ENCODE measurements around the gene RBM25. TPM values are rescaled to one million over a fixed set of nuclear protein-coding genes. Genes with fewer than 3 reads are reported as not detected.
"Not testable (repeated sequence)": the region's sequence is repeated elsewhere in the genome, so short reads cannot be mapped to it uniquely, and the experiment has no call there.

RBM25 gene
- total RNA-seq, 1 donor from 2014 or later: 21.7 TPM

DNA sequence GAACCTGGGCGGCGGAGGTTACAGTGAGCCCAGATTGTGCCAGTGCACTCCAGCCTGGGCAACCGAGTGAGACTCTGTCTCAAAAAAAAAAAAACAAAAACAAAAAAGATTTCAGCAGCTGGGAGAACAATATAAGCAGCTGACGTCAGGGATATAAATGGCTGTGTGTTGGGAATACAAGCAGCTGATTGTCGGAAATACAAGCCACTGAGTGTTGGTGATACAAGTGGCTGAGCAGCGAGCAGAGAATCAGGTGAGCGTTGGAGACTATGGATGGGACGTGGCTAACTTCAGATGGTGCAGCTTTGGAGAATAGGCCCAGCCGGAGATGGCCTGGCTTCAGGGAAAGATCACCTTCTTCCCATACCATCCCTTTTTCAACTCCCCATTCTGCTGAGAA is 109.9 kb downstream of the RBM25 start:
- ATAC-seq: no peak

DNA sequence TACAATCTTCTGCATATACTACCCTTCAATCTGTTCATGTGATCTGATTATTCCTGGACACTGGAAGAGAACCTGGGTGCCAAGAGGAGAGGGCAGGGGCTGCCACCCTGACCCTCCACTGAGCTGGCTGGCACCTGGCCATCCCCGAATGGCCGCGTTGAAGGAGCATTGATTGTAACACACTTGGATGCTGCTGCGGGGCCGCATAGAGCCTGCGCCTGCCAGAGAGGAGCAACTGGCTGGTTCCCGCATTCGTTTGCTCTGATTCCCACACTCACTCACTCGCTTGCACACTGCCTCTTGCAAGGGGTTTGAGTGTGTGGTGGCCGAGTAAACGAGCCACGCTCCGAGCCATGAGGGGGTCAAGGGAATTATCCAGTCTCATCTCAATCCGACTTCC is 110.4 kb downstream of the RBM25 start:
- no peak for DNase-seq (ENCODE audit: low spot score)
- ATAC-seq: no peak

More for the DNA sequence above, 109.9 kb downstream of the RBM25 start:
- DNase-seq (ENCODE audit: low spot score): no peak

DNA sequence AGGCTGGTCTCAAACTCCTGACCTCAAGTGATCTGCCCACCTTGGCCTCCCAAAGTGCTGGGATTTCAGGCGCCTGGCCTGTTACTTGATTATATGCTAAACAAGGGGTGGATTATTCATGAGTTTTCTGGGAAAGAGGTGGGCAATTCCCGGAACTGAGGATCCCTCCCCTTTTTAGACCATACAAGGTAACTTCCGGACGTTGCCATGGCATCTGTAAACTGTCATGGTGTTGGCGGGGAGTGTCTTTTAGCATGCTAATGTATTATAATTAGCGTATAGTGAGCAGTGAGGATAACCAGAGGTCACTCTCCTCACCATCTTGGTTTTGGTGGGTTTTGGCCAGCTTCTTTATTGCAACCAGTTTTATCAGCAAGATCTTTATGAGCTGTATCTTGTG is 111.5 kb downstream of the RBM25 start:
- not testable (repeated sequence) for ATAC-seq

DNA sequence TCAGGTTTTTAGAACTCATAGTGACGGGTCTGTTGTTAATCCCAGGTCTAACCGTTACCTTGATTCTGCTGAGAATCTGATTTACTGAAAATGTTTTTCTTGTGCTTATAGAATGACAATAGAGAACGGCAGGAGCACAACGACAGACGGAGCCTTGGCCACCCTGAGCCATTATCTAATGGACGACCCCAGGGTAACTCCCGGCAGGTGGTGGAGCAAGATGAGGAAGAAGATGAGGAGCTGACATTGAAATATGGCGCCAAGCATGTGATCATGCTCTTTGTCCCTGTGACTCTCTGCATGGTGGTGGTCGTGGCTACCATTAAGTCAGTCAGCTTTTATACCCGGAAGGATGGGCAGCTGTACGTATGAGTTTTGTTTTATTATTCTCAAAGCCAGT is 112.4 kb downstream of the RBM25 start:
- no peak for DNase-seq (ENCODE audit: low spot score)
- no peak for ATAC-seq

More for the DNA sequence above, 111.5 kb downstream of the RBM25 start:
- not testable (repeated sequence) for DNase-seq (ENCODE audit: low spot score)

DNA sequence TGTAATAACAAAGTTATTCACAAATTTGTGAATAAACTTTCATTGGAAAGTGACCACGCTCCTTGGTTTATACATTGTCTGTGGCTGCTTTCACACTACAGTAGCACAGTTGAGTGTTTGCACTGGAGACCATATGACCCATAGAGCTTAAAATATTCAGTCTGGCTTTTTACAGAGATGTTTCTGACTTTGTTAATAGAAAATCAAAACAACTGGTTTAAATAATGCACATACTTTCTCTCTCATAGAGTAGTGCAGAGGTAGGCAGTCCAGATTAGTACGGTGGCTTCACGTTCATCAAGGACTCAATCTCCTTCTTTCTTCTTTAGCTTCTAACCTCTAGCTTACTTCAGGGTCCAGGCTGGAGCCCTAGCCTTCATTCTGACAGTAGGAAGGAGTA is 114.2 kb downstream of the RBM25 start:
- ATAC-seq: no peak
- no peak for DNase-seq (ENCODE audit: low spot score)

DNA sequence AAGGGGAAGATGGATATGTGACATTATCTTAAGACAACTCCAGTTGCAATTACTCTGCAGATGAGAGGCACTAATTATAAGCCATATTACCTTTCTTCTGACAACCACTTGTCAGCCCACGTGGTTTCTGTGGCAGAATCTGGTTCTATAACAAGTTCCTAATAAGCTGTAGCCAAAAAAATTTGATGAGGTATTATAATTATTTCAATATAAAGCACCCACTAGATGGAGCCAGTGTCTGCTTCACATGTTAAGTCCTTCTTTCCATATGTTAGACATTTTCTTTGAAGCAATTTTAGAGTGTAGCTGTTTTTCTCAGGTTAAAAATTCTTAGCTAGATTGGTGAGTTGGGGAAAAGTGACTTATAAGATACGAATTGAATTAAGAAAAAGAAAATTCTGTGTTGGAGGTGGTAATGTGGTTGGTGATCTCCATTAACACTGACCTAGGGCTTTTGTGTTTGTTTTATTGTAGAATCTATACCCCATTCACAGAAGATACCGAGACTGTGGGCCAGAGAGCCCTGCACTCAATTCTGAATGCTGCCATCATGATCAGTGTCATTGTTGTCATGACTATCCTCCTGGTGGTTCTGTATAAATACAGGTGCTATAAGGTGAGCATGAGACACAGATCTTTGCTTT is 114.9 kb downstream of the RBM25 start:
- ATAC-seq (peak; percentile 67), DNase-seq (ENCODE audit: low spot score) (no peak)

Other genes with a start within 250 kb of the RBM25 start
- gene DPF3, start 164.4 kb upstream of the RBM25 start, total RNA-seq: 5.2 TPM
- gene DCAF4, start 132.1 kb upstream of the RBM25 start, total RNA-seq: 6.4 TPM
- gene ZFYVE1, start 31.4 kb upstream of the RBM25 start, total RNA-seq: 13.4 TPM
- gene PSEN1, start 78.0 kb downstream of the RBM25 start, total RNA-seq: 22.8 TPM
- gene PAPLN, start 179.0 kb downstream of the RBM25 start, total RNA-seq: 1.9 TPM